DOHH2 (cell line): Measurements from ENCODE around the gene SHISA6.

Experiments used
- EZH2phosphoT487 ChIP-seq: fragments of 200-600 bp; sonication (generic); IDR thresholded peaks from 2 replicates; pipeline ENCODE4 v1.6.1; 2017; ENCODE audit warnings: borderline replicate concordance, mild to moderate bottlenecking, antibody characterized with exemption, low read length, moderate library complexity, mixed read lengths
- TF ChIP-seq, protein P1 (sequence below): fragments of 200-600 bp; sonication (generic); IDR thresholded peaks from one replicate; pipeline ENCODE4 v1.5.1; 2014; ENCODE audit warnings: antibody characterized with exemption, mild to moderate bottlenecking, low read depth, low read length; ENCODE audit not compliant: poor library complexity, severe bottlenecking

DNA sequence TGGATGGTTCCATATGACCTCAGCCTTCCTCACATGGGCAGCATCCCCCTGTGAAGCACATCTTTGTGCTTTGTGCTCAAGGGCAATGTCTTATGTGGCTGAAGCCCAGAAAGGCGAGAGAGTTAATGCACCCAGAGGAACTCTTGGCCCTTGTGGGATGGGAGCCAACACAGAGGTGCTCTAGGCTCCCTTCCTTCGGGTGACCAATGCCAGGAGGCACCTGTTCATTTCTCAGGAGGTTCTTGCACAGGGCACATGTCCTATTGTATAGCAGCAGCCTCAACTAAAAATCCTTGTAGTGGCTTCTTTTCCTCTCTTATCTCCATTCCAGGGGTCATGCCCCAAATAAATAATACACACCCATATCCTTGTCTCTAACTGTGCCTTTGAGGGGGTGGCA, 273.6 kb downstream of the SHISA6 start:
- TF ChIP-seq, protein P1, sequence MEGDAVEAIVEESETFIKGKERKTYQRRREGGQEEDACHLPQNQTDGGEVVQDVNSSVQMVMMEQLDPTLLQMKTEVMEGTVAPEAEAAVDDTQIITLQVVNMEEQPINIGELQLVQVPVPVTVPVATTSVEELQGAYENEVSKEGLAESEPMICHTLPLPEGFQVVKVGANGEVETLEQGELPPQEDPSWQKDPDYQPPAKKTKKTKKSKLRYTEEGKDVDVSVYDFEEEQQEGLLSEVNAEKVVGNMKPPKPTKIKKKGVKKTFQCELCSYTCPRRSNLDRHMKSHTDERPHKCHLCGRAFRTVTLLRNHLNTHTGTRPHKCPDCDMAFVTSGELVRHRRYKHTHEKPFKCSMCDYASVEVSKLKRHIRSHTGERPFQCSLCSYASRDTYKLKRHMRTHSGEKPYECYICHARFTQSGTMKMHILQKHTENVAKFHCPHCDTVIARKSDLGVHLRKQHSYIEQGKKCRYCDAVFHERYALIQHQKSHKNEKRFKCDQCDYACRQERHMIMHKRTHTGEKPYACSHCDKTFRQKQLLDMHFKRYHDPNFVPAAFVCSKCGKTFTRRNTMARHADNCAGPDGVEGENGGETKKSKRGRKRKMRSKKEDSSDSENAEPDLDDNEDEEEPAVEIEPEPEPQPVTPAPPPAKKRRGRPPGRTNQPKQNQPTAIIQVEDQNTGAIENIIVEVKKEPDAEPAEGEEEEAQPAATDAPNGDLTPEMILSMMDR: no peak
- no peak for TF ChIP-seq EZH2phosphoT487
